GM10847 (cell line): Measurements from ENCODE around the gene SFXN3.

ENCODE experiments used
- POLR2A ChIP-seq: IDR thresholded peaks from 2 replicates; pipeline ENCODE4 v1.6.1; 2011; ENCODE audit not compliant: insufficient read length; ENCODE audit errors: extremely low read depth

SFXN3 gene

GRCh38 chr10:101053516-101053915 is 22.5 kb downstream of the SFXN3 start:
- TF ChIP-seq POLR2A: no peak

DNA sequence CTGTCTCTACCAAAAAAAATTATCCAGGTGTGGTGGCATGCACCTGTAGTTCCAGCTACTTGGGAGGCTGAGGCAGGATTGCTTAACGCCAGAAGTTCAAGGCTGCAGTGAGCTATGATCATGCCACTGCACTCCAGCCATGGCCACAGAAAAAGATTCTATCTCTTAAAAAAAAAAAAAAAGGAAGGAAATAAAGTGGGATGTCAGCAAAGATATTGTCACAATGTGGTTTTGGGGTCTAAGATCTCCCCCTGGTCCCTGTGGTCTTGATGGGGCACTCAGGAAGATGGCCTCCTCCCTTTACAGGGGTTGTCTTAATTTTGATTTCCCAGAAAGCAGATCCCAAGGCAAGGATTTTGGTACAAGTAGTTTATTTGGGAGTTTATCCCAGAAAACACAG is 23.3 kb downstream of the SFXN3 start:
- TF ChIP-seq POLR2A: no peak

DNA sequence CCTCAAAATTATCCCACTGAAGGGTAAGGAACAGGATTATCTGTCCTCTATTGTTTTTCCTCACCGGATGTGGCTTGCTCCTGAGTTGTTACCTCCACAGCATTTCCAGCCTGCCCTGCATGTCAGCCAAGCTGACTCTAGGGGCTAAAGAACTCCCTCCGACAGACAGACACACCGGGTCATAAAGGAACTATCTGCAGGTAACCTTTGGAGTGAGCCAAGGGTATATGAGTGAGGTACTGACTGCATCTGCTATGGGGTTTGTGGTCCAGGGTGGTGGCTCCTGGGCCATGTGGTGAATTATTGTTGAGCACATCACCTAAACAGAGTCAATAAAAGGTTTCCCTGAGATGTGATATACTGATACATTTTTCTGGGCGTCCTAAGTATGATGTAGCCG is 23.8 kb downstream of the SFXN3 start:
- no peak for TF ChIP-seq POLR2A

DNA sequence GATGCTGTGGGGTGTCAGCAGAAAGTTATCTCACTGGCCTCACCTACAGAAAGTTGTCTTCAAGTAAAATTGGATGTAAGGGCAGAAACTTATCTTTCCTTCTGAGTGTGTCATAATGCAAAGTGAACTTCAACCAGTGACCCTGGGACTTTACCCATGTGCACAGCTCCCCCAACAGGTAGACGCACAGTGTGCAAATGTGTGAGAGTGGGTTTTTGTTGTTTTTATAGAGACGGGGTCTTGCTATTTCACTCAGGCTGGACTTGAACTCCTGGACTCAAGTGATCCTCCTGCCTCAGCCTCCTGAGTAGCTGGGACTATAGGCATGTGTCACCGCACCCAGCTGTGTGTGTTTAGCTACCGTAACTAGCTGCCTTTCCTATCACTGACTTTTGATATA is 24.4 kb downstream of the SFXN3 start:
- no peak for TF ChIP-seq POLR2A

- TF ChIP-seq POLR2A: no peak
Measured at GRCh38 chr10:101056365-101057151, 25.5 kb downstream of the SFXN3 start.

GRCh38 chr10:101060036-101060950 is 29.3 kb downstream of the SFXN3 start:
- no peak for TF ChIP-seq POLR2A

GRCh38 chr10:101060951-101061623 is 30.1 kb downstream of the SFXN3 start:
- peak; percentile 51 for TF ChIP-seq POLR2A

DNA sequence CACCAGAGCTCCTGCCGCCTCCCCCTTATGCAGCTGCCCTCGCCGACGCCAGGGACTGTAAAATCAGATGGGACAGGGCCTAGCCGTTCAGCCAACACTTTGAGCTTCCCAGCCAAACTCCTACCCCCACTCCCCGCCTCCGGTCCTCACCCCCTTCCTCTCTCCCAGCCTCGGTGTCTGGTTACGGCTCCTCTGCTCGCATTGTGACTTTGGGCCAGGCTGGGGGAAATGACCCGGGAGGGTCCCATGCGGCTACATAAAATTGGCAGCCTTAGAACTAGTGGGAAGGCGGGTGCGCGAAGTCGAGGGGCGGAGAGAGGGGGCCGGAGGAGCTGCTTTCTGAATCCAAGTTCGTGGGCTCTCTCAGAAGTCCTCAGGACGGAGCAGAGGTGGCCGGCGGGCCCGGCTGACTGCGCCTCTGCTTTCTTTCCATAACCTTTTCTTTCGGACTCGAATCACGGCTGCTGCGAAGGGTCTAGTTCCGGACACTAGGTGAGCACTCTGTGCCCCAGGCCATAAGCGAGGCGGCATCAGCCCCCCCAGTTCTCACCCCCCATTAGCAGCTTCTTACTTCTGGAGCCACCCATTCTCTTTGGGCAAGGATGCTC is 30.7 kb downstream of the SFXN3 start, which contains the start of gene KAZALD1:
TSS of gene KAZALD1 (plus strand) at position 366 of the 608 bp plus-strand sequence. CDS start 604 bp downstream, outside the sequence.
- no peak for TF ChIP-seq POLR2A

DNA sequence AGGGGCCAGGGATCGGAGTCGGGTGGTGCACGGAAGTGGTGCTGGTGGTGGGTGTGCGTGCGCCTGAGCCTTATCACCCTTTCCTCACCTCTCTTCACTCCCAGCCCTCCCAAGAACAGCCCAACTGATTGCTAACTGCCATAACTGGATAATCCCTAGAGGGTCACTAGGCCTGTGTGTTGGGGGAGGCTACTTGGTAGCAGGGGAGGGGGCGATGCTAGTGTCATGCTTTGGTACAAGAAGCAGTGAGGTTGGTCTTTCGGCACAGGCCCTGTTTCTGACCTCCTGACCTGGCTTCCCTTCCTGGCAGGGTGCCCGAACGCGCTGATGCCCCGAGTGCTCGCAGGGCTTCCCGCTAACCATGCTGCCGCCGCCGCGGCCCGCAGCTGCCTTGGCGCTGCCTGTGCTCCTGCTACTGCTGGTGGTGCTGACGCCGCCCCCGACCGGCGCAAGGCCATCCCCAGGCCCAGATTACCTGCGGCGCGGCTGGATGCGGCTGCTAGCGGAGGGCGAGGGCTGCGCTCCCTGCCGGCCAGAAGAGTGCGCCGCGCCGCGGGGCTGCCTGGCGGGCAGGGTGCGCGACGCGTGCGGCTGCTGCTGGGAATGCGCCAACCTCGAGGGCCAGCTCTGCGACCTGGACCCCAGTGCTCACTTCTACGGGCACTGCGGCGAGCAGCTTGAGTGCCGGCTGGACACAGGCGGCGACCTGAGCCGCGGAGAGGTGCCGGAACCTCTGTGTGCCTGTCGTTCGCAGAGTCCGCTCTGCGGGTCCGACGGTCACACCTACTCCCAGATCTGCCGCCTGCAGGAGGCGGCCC is 31.4 kb downstream of the SFXN3 start:
- peak; percentile 36 for TF ChIP-seq POLR2A

DNA sequence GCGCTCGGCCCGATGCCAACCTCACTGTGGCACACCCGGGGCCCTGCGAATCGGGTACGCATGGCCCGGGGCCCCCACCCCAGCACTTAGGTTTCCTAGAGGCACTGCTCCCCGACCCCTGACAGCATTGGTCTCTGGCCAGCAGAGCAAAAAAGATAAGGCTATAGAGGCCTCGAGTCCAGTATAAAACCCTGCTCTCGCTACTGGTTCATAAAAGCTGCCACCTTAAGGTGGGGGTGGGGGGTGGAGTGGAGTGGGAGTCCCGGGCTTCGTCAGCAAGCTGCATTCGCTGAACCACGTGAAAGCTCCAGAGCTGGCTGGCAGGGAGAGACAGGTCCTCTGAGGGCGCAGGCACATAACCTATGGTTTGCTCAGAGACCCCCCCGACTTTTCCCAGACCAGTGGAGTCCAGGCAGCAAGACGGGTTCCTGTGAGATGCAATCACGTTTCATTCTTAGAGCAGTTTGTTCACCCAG is 32.1 kb downstream of the SFXN3 start:
- TF ChIP-seq POLR2A: no peak

DNA sequence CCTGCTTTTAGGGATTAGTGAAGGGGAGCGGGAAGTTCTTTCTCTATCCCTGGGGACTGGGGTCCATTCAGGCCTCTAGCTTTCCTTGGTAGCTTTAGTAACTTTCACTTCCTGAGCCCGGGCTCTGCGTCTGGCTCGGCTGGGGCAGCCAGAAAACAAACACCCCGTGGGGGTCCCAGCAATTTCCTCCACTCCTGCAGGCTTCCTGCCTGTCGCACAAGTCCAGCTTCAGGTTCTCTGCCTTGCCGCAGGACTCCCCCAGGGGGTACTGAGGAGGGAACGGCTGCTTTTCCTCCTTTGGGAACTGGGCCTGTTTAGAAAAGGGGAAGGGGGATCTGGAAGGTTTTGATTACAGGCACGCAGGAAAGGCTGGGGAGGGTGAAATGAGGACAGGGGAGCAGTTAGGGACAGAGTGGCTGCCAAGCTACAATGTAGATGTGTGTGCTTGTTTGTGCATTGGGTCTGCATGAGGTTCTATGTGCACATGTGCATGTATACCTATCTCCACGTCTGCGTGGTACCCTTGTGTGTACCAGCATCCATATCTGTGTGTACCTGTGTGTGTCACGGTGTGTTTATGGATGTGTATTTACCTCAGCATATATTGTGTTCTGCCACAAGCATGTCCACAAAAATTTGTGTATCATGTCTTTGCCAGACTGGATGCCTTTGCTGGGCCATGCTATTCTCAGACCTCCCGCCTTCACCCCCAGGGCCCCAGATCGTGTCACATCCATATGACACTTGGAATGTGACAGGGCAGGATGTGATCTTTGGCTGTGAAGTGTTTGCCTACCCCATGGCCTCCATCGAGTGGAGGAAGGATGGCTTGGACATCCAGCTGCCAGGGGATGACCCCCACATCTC is 32.7 kb downstream of the SFXN3 start:
- no peak for TF ChIP-seq POLR2A

GRCh38 chr10:101064415-101065030 is 33.5 kb downstream of the SFXN3 start:
- no peak for TF ChIP-seq POLR2A

DNA sequence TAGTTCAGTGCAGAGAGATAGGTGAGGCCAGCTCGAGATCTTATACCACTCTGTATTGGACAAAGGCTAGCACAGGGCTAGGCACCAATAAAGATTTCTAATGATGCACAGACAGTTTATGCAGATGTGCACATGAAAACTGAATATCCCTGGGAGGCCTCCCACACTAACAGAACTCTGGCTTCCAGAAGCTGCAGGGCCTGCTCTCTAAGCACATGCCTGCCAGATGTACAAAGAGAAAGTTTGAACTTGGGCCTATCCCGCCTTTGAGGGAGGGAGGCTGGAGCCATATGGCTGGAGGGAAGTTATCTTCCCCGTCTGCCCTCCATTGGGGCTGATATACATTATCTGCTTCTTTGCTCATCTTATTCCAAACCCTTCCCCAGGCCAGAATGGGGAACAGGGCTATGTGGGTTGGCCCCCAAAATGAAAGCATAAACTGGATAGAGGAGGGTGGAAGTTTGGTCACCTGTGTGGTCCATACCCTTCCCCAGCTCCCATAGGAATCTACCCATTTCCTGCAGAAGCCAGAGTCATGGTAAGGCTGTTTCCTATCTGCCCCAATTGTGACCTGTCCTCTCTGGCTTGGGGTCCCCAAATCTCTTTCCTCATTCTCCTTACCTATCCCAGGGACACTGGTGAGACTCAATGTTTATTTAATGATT is 34.6 kb downstream of the SFXN3 start:
- no peak for TF ChIP-seq POLR2A
